ENCODE measurements around the gene RFX5. TPM values are rescaled to one million over a fixed set of nuclear protein-coding genes. Genes with fewer than 3 reads are reported as not detected.
"Not testable (repeated sequence)": the region's sequence is repeated elsewhere in the genome, so short reads cannot be mapped to it uniquely, and the experiment has no call there.

The RFX5 gene
- 73.6 and 75.7 TPM in 2 replicates for total RNA-seq (2021)
- Bru-seq, nascent RNA, result percentile 81 among the genes with signal in this experiment
- percentile 91 among the genes with signal in this experiment for BruChase-seq, experiment 1, labeled RNA remaining after a 2-hour chase
- BruChase-seq, experiment 2, labeled RNA remaining after a 6-hour chase, result percentile 93 among the genes with signal in this experiment
- long read RNA-seq, transcript RFX5-215 (11 exons, 2,355 nt), result major isoform, 19 of 47 reads
- long read RNA-seq, partial matches to known transcripts, result 7 of 47 reads
- long read RNA-seq, other reads (novel, unspliced or antisense), result 16 of 47 reads

- Histone ChIP-seq H3K4me3 (peak within 1 kb of the TSS; percentile 82), H3K9me2 (ENCODE audit: insufficient read depth) (no peaks in the 10 kb centered on the region), H3K27ac (peak within 1 kb of the TSS; percentile 83), H3F3A (ENCODE audit: insufficient read depth, low read depth) (0 out of 2 replicates have a peak, but pooled peaks cover under 1% of the 10 kb centered on the region), H2AFZ (peak within 1 kb of the TSS; percentile 82), H3K4me2 (peak within 1 kb of the TSS; percentile 98), H3K27me3 (ENCODE audit: insufficient read depth, low read depth) (no peaks in the 10 kb centered on the region), H3K9me3 (ENCODE audit: insufficient read depth, low read depth) (no peaks in the 10 kb centered on the region; the same call in 1 of the 2 replicates), H3K36me3 (ENCODE audit: low read depth) (peaks cover 4% of the 10 kb centered on the region; the same call in 1 of the 2 replicates), H4K20me1 (ENCODE audit: insufficient read depth) (no peaks in the 10 kb centered on the region), H3K79me2 (ENCODE audit: low read depth) (peaks cover 8% of the 10 kb centered on the region; the same call in 1 of the 2 replicates), H3K4me1 (replicated peaks; ENCODE audit: insufficient read depth) (peaks cover 11% of the 10 kb centered on the region)
- ChIA-PET CTCF (no interaction called here), POLR2A (ENCODE audit: unreplicated experiment) (interaction anchor here (0.7 kb wide), 1 partner anchor 21 kb away, joined by 6 read pairs; no protein-coding TSS in a partner anchor)
- TF ChIP-seq EZH2 (IDR thresholded peaks at IDR 0.05; ENCODE audit: low read depth) (no peak), CTCF (conservative IDR thresholded peaks at IDR 0.05) (no peak)
- intact Hi-C loops (cut with micrococcal nuclease; ENCODE audit: unreplicated experiment), result loop anchor here (2.0 kb wide), 1 partner anchor 52 kb away; the partner anchor contains the start of gene PSMB4
- no TSS peak for BruUV-seq (replicated peaks)
- peak; percentile 93 to 94 for DNase-seq
These were observed at the start of gene RFX5 for GRCh38 chr1:151346769-151347522. TSS of gene RFX5 (minus strand) at chr1:151347252. CDS start at chr1:151346320, 932 bp downstream.

- Histone ChIP-seq H3F3A (ENCODE audit: insufficient read depth, low read depth) (peaks cover 15% of the 10 kb centered on the region), H3K4me1 (replicated peaks; ENCODE audit: insufficient read depth) (peaks cover 12% of the 10 kb centered on the region), H3K79me2 (ENCODE audit: low read depth) (peaks cover 19% of the 10 kb centered on the region)
- DNase-seq; H3K4me3 ChIP-seq; H4K20me1 ChIP-seq (ENCODE audit: insufficient read depth); H3K9me2 ChIP-seq (ENCODE audit: insufficient read depth); CTCF ChIA-PET; intact Hi-C loops (cut with micrococcal nuclease; ENCODE audit: unreplicated experiment); H3K9me3 ChIP-seq (ENCODE audit: insufficient read depth, low read depth); BruUV-seq (replicated peaks); H2AFZ ChIP-seq; H3K4me2 ChIP-seq; H3K27ac ChIP-seq; H3K27me3 ChIP-seq (ENCODE audit: insufficient read depth, low read depth); H3K36me3 ChIP-seq (ENCODE audit: low read depth): not testable (repeated sequence)
- POLR2A ChIA-PET (ENCODE audit: unreplicated experiment), result interaction anchor here (0.7 kb wide), 1 partner anchor 107 kb away, joined by 6 read pairs; no protein-coding TSS in a partner anchor
These were observed 49.2 kb upstream of the RFX5 start for GRCh38 chr1:151396265-151396664.

- H3K27ac ChIP-seq, result no peak overlapping the region
- no peaks in the 10 kb centered on the region for H3K79me2 ChIP-seq (ENCODE audit: low read depth)
- peaks cover 7% of the 10 kb centered on the region; the same call in 1 of the 2 replicates for H3F3A ChIP-seq (ENCODE audit: insufficient read depth, low read depth)
- no peak overlapping the region for H3K4me3 ChIP-seq
- no peak overlapping the region for H3K4me2 ChIP-seq
- ChIA-PET CTCF (no interaction called here), POLR2A (ENCODE audit: unreplicated experiment) (interaction anchor here (0.6 kb wide), 1 partner anchor 17 kb away, joined by 4 read pairs; no protein-coding TSS in a partner anchor)
- no peaks in the 10 kb centered on the region for H4K20me1 ChIP-seq (ENCODE audit: insufficient read depth)
- H3K9me2 ChIP-seq (ENCODE audit: insufficient read depth), result no peaks in the 10 kb centered on the region
- H3K27me3 ChIP-seq (ENCODE audit: insufficient read depth, low read depth), result no peaks in the 10 kb centered on the region
- DNase-seq, result no peak
- H2AFZ ChIP-seq, result no peak overlapping the region
- BruUV-seq (replicated peaks), result no TSS peak
- H3K9me3 ChIP-seq (ENCODE audit: insufficient read depth, low read depth), result no peaks in the 10 kb centered on the region
- intact Hi-C loops (cut with micrococcal nuclease; ENCODE audit: unreplicated experiment), result no loop called here
- no peaks in the 10 kb centered on the region for H3K36me3 ChIP-seq (ENCODE audit: low read depth)
- no peaks in the 10 kb centered on the region for H3K4me1 ChIP-seq (replicated peaks; ENCODE audit: insufficient read depth)
- TF ChIP-seq EZH2 (IDR thresholded peaks at IDR 0.05; ENCODE audit: low read depth) (no peak), CTCF (conservative IDR thresholded peaks at IDR 0.05) (no peak)
These were observed 46.5 kb upstream of the RFX5 start for GRCh38 chr1:151393583-151393982.

Measured in PC-9 (cell line).